Gastroesophageal sphincter (tissue), 3 donors: ENCODE results near the gene ZNF613.

Experiments
- POLR2A ChIP-seq, 2 donors: fragments of 450-650 bp; IDR thresholded peaks; one replicate each; pipeline ENCODE4 v1.6.1; 2017; ENCODE audit warnings: antibody characterized with exemption in 2 of 2, mild to moderate bottlenecking in 2 of 2, moderate library complexity in 1 of 2
- TF ChIP-seq, protein P1 (sequence below), 4 experiments: fragments of 200-600 bp in 2 of 4; fragments of 450-650 bp in 2 of 4; sonication (generic) in 1 of 4; IDR thresholded peaks; one replicate each; pipeline ENCODE4 v1.5.1; 2017 to 2019; ENCODE audit warnings: antibody characterized with exemption in 4 of 4, mild to moderate bottlenecking in 2 of 4, moderate library complexity in 2 of 4

DNA sequence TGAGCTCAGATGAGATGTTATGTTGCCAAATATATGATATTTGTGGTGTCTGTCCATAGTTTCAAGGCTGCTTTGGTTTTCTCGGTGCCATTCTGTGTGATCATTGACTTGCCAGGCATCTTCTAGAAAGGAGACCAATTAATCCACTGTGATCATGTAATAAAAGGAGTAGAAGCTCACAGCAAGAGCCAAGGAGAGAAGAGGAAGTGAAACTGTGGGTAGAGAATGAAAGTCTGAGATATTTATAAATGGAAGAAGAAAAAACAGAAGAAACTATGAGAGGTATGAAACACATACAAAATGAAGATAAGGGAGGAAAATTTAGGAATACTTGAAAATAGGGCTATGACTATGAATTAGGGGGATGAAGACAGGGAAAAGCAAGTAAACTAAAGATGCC is 11.1 kb upstream of the ZNF613 start:
- TF ChIP-seq, protein P1, sequence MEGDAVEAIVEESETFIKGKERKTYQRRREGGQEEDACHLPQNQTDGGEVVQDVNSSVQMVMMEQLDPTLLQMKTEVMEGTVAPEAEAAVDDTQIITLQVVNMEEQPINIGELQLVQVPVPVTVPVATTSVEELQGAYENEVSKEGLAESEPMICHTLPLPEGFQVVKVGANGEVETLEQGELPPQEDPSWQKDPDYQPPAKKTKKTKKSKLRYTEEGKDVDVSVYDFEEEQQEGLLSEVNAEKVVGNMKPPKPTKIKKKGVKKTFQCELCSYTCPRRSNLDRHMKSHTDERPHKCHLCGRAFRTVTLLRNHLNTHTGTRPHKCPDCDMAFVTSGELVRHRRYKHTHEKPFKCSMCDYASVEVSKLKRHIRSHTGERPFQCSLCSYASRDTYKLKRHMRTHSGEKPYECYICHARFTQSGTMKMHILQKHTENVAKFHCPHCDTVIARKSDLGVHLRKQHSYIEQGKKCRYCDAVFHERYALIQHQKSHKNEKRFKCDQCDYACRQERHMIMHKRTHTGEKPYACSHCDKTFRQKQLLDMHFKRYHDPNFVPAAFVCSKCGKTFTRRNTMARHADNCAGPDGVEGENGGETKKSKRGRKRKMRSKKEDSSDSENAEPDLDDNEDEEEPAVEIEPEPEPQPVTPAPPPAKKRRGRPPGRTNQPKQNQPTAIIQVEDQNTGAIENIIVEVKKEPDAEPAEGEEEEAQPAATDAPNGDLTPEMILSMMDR (IDR thresholded peaks at IDR 0.05) = no peak
- TF ChIP-seq POLR2A (IDR thresholded peaks at IDR 0.05) = no peak
